ENCODE results near the gene SLC35E2B. TPM values are rescaled to one million over a fixed set of nuclear protein-coding genes. Genes with fewer than 3 reads are reported as not detected.
A peak's percentile ranks its signal among the peaks of the same experiment; 100 is the strongest.

Gene SLC35E2B
- total RNA-seq, 1 donor from 2014 or later = 119 TPM

DNA sequence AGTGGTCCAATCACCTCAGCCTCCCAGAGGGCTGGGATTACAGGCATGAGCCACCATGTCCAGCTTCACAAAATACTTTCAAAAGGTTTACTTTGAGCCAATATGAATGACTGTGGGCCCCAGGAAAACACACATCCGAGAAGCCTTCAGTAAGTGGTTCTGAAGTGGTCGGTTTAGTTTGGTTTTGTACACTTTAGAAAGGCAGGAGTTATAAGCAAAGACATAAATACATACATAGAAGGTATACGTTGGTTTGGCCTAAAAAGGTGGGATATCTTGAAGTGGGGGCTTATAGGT, 80.5 kb downstream of the SLC35E2B start:
- H3K36me3 Mint-ChIP-seq = peaks cover 3% of the 10 kb centered on the region
- H3K4me1 Mint-ChIP-seq = peaks cover 27% of the 10 kb centered on the region
- DNase-seq (ENCODE audit: low spot score in 2 of 2, unreplicated experiment in 2 of 2) = no peak
- H3K27ac Mint-ChIP-seq = no peak overlapping the region
- TF ChIP-seq, protein P1, sequence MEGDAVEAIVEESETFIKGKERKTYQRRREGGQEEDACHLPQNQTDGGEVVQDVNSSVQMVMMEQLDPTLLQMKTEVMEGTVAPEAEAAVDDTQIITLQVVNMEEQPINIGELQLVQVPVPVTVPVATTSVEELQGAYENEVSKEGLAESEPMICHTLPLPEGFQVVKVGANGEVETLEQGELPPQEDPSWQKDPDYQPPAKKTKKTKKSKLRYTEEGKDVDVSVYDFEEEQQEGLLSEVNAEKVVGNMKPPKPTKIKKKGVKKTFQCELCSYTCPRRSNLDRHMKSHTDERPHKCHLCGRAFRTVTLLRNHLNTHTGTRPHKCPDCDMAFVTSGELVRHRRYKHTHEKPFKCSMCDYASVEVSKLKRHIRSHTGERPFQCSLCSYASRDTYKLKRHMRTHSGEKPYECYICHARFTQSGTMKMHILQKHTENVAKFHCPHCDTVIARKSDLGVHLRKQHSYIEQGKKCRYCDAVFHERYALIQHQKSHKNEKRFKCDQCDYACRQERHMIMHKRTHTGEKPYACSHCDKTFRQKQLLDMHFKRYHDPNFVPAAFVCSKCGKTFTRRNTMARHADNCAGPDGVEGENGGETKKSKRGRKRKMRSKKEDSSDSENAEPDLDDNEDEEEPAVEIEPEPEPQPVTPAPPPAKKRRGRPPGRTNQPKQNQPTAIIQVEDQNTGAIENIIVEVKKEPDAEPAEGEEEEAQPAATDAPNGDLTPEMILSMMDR (IDR thresholded peaks at IDR 0.05; ENCODE audit: unreplicated experiment) = no peak
- H3K4me3 Mint-ChIP-seq = no peak overlapping the region
- no peaks in the 10 kb centered on the region for H3K27me3 Mint-ChIP-seq (ENCODE audit: low read depth)
- no peaks in the 10 kb centered on the region for H3K9me3 Mint-ChIP-seq

DNA sequence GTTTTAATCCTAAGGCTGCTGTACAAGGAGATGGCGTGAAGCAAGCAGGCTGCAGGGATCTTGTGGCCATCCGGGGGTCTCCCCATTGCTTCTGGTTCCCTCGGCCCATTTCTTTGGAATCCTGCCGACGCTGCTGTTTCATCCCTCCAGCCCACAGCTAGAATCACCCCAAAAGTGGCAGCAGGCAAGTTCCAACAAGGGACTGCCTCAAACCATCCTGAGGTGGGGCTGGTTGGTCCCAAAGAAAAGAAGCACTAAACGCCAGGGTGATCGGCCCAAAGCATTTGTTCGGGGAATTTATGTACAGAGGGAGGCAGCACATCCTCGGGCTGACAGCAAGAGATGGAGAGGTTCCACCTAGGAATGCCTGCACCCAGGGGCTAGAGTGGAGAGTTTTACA, 81.8 kb downstream of the SLC35E2B start:
- no peaks in the 10 kb centered on the region for H3K9me3 Mint-ChIP-seq
- DNase-seq (ENCODE audit: low spot score in 2 of 2, unreplicated experiment in 2 of 2) = no peak
- TF ChIP-seq, protein P1 (IDR thresholded peaks at IDR 0.05; ENCODE audit: unreplicated experiment) = no peak
- H3K4me3 Mint-ChIP-seq = no peak overlapping the region
- H3K27ac Mint-ChIP-seq = peak overlapping the region; percentile 71
- peaks cover 3% of the 10 kb centered on the region for H3K36me3 Mint-ChIP-seq
- peaks cover 23% of the 10 kb centered on the region for H3K4me1 Mint-ChIP-seq
- no peaks in the 10 kb centered on the region for H3K27me3 Mint-ChIP-seq (ENCODE audit: low read depth)

DNA sequence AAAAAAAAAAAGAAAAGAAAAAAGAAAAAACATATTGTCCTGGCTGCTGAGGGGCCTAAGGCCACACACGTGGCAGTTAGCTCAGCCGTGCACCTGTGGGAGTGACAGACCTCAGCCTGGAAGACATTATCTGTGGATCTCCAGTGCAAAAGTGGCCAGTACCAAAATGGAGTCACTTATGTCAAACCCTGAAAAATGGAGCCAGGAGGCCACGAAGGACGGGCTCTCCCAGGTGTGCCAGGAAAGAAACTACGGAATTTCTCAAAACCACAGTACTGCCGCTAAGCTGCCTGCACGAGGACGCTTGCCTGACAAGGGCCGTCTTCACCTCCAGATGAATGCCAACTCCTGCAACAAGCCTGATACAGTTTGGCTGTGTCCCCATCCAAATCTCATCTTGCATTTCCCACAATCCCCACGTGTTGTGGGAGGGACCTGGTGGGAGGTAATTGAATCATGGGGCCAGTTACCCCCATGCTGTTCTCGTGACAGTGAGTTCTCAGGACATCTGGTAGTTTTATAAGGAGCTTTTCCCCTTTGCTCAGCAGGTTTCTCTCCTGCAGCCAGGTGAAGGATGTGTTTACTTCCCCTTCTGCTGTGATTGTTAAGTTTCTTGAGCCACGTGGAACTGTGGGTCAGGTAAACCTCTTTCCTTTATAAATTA, 82.6 kb downstream of the SLC35E2B start:
- Mint-ChIP-seq H3K36me3 (peaks cover 3% of the 10 kb centered on the region), H3K9me3 (no peaks in the 10 kb centered on the region), H3K27ac (no peak overlapping the region), H3K27me3 (ENCODE audit: low read depth) (peaks cover under 1% of the 10 kb centered on the region), H3K4me3 (no peak overlapping the region), H3K4me1 (peaks cover 23% of the 10 kb centered on the region)
- TF ChIP-seq, protein P1 (IDR thresholded peaks at IDR 0.05; ENCODE audit: unreplicated experiment) = no peak
- no peak for DNase-seq (ENCODE audit: low spot score in 2 of 2, unreplicated experiment in 2 of 2)

Other genes with a start within 250 kb of the SLC35E2B start
- 2.2 to 3.9 TPM (median 2.9 TPM) in 3 replicates for gene ATAD3C, start 243.1 kb downstream of the SLC35E2B start, total RNA-seq
- 38.5 to 43.6 TPM (median 39.2 TPM) in 3 replicates for gene ATAD3B, start 221.0 kb downstream of the SLC35E2B start, total RNA-seq
- gene ATAD3A, start 180.6 kb downstream of the SLC35E2B start, total RNA-seq = 31.8 to 35.4 TPM (median 35.3 TPM) in 3 replicates
- 16.7 to 18.3 TPM (median 17.3 TPM) in 3 replicates for gene TMEM240, start 152.2 kb downstream of the SLC35E2B start, total RNA-seq
- 97.2 to 98.8 TPM (median 97.4 TPM) in 3 replicates for gene SSU72, start 117.9 kb downstream of the SLC35E2B start, total RNA-seq
- gene FNDC10, start 92.7 kb downstream of the SLC35E2B start, total RNA-seq = 5.4 to 6.2 TPM (median 5.4 TPM) in 3 replicates
- gene MIB2, start 77.3 kb downstream of the SLC35E2B start, total RNA-seq = 110 to 117 TPM (median 112 TPM) in 3 replicates
- 63.8 to 70.3 TPM (median 65.4 TPM) in 3 replicates for gene MMP23B, start 60.6 kb downstream of the SLC35E2B start, total RNA-seq
- gene CDK11B, start 33.8 kb downstream of the SLC35E2B start, total RNA-seq = 25.2 to 27.2 TPM (median 26.6 TPM) in 3 replicates
- 47.9 to 54.2 TPM (median 52.8 TPM) in 3 replicates for gene CDK11A, start 31.6 kb upstream of the SLC35E2B start, total RNA-seq
- gene NADK, start 85.7 kb upstream of the SLC35E2B start, total RNA-seq = 77.7 to 79.9 TPM (median 78.2 TPM) in 3 replicates
- 272 to 289 TPM (median 283 TPM) in 3 replicates for gene GNB1, start 198.3 kb upstream of the SLC35E2B start, total RNA-seq
- gene CALML6, start 222.5 kb upstream of the SLC35E2B start, total RNA-seq = 1.6 to 2.7 TPM (median 1.9 TPM) in 3 replicates
- 2.1 to 2.8 TPM (median 2.5 TPM) in 3 replicates for gene TMEM52, start 226.5 kb upstream of the SLC35E2B start, total RNA-seq